Hepatocyte (in vitro differentiated cells): ENCODE results near the gene CEP120.

Source experiments
- EZH2 ChIP-seq: fragments of 200-600 bp; sonication (generic); IDR thresholded peaks from 2 replicates; pipeline ENCODE4 v1.6.1; 2016; ENCODE audit warnings: antibody characterized with exemption, mild to moderate bottlenecking, borderline replicate concordance
- TF ChIP-seq, protein P1 (sequence below): fragments of 200-600 bp; sonication (generic); IDR thresholded peaks from 2 replicates; pipeline ENCODE4 v1.5.1; 2016; ENCODE audit warnings: antibody characterized with exemption, mild to moderate bottlenecking; ENCODE audit not compliant: poor library complexity

DNA sequence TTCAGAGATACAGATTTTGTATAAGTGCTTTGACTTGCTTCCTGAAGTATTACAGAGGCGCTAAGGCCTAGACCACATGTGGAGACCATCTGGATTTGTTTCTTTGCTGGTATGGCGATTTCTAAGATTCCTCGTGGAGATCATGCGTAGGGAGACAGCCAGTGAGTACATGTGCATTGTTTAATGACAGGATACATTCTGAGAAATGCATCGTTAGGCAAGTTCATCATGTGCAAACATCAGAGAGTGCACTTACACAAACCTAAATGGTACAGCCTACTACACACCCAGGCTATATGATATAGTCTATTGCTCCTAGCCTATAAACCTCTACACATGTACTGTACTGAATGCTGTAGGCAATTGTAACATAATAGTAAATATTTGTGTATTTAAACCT is 16.5 kb upstream of the CEP120 start:
- no peak for TF ChIP-seq EZH2
- TF ChIP-seq, protein P1, sequence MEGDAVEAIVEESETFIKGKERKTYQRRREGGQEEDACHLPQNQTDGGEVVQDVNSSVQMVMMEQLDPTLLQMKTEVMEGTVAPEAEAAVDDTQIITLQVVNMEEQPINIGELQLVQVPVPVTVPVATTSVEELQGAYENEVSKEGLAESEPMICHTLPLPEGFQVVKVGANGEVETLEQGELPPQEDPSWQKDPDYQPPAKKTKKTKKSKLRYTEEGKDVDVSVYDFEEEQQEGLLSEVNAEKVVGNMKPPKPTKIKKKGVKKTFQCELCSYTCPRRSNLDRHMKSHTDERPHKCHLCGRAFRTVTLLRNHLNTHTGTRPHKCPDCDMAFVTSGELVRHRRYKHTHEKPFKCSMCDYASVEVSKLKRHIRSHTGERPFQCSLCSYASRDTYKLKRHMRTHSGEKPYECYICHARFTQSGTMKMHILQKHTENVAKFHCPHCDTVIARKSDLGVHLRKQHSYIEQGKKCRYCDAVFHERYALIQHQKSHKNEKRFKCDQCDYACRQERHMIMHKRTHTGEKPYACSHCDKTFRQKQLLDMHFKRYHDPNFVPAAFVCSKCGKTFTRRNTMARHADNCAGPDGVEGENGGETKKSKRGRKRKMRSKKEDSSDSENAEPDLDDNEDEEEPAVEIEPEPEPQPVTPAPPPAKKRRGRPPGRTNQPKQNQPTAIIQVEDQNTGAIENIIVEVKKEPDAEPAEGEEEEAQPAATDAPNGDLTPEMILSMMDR = no peak
